ENCODE data around the gene ZFAND3.

GRCh38 chr6:37913210-37913609, 93.7 kb downstream of the ZFAND3 start:
- no peak for TF ChIP-seq POLR2A (IDR thresholded peaks at IDR 0.05; ENCODE audit: low read depth, low read length)
- TF ChIP-seq CTCF (IDR thresholded peaks at IDR 0.05; ENCODE audit: extremely low read depth in 1 of 2, insufficient read depth in 1 of 2, low read depth in 1 of 2, low read length in 2 of 2), result no peak
- no peak for TF ChIP-seq POLR2AphosphoS5 (IDR thresholded peaks at IDR 0.05; ENCODE audit: insufficient read depth, low read depth, low read length)
- TF ChIP-seq JUN (IDR thresholded peaks at IDR 0.05; ENCODE audit: borderline replicate concordance, insufficient read depth, insufficient read length, low read depth), result no peak
- no peak for TF ChIP-seq EZH2 (IDR thresholded peaks at IDR 0.05; ENCODE audit: borderline replicate concordance, low read depth, low read length, severe bottlenecking)
- peak; percentile 27 for TF ChIP-seq FOS (IDR thresholded peaks at IDR 0.05; ENCODE audit: borderline replicate concordance, insufficient read depth, low read length)
